Neural crest cell (in vitro differentiated cells): ENCODE results near the gene HYAL1. TPM values are rescaled to one million over a fixed set of nuclear protein-coding genes. Genes with fewer than 3 reads are reported as not detected.

ENCODE experiments used
- DNase-seq: peaks from one replicate; pipeline ENCODE4 v3.0.0; 2021; ENCODE audit warnings: low read depth, mixed read lengths, low spot score
- H3K27ac Mint-ChIP-seq: one replicate; pipeline ENCODE4 v1.8.0; 2021; ENCODE audit warnings: mild to moderate bottlenecking, mixed read lengths; ENCODE audit not compliant: unreplicated experiment
- H3K27me3 Mint-ChIP-seq: 2 replicates; pipeline ENCODE4 v1.8.0; 2021; ENCODE audit warnings: low read depth, mild to moderate bottlenecking, mixed read lengths
- H3K36me3 Mint-ChIP-seq: 2 replicates; pipeline ENCODE4 v1.8.0; 2021; ENCODE audit warnings: low read depth, mild to moderate bottlenecking, mixed read lengths
- H3K4me1 Mint-ChIP-seq: 2 replicates; pipeline ENCODE4 v1.8.0; 2021; ENCODE audit warnings: mixed read lengths
- H3K4me3 Mint-ChIP-seq: one replicate; pipeline ENCODE4 v1.8.0; 2021; ENCODE audit warnings: mild to moderate bottlenecking, mixed read lengths
- H3K9me3 Mint-ChIP-seq: 2 replicates; pipeline ENCODE4 v1.8.0; 2021; ENCODE audit warnings: mixed read lengths
- CTCF ChIP-seq: fragments of 200-600 bp; sonication (generic); conservative IDR thresholded peaks from 2 replicates; pipeline ENCODE4 v1.5.0; 2021; ENCODE audit warnings: antibody characterized with exemption, mild to moderate bottlenecking
- total RNA-seq: library from RNA; stranded (reverse); gene quantifications from 2 replicates; pipeline ENCODE4 v1.2.1, GENCODE V29; 2021

The HYAL1 gene
- total RNA-seq, 1 donor from 2014 or later, result 2.5 TPM

DNA sequence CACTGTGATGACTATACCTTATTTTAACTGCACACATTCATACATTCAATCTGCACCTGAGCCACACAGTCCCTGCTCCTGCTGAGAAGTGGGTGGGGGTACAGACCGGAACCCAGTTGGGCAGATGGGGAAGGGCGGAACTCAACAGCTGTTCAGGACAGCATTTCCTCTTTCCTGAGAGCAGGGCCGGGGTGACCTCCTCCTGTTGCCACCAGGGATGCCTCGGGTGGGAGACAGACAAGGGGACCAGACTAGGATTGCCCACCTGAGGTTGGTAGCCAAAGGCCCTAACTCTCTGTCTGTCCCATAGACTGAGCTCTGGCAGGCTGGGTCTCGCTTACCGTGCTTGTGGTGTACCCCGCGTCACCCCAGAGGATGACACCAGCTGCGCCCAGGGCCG, 15.2 kb upstream of the HYAL1 start:
- no peaks in the 10 kb centered on the region for H3K27me3 Mint-ChIP-seq
- peak overlapping the region; percentile 82 for H3K4me3 Mint-ChIP-seq
- H3K4me1 Mint-ChIP-seq, result peaks cover 43% of the 10 kb centered on the region
- no peak overlapping the region for H3K27ac Mint-ChIP-seq
- peaks cover 29% of the 10 kb centered on the region for H3K36me3 Mint-ChIP-seq
- DNase-seq, result no peak
- H3K9me3 Mint-ChIP-seq, result no peaks in the 10 kb centered on the region
- no peak for TF ChIP-seq CTCF

- Mint-ChIP-seq H3K27ac (no peak overlapping the region), H3K9me3 (no peaks in the 10 kb centered on the region), H3K4me3 (peak overlapping the region; percentile 82), H3K27me3 (no peaks in the 10 kb centered on the region), H3K4me1 (peaks cover 39% of the 10 kb centered on the region), H3K36me3 (peaks cover 31% of the 10 kb centered on the region)
- no peak for DNase-seq
- no peak for TF ChIP-seq CTCF
These were observed 14.8 kb upstream of the HYAL1 start for GRCh38 chr3:50318163-50318562.

DNA sequence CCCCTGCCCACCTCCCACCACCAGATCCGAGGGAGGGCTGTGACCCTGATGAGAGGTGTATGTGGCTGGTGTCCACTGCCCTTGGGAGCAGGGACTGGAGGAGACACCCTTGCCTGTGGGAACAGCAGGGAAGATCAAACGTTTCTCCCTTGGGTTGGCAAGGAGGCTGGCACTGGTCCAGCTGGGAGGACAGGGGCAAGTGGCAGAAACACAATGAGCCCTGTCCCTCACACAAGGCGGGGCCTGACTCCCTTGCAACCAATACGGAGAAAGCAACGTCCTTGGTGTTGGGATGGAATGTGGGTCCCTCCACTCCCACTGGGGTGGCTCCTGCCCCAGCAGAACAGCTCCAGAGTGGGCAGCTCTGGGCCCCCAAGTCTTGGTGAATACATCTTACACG, 13.9 kb upstream of the HYAL1 start:
- peak overlapping the region; percentile 61 for H3K4me3 Mint-ChIP-seq
- peaks cover 32% of the 10 kb centered on the region for H3K36me3 Mint-ChIP-seq
- no peak for DNase-seq
- no peaks in the 10 kb centered on the region for H3K27me3 Mint-ChIP-seq
- peaks cover 33% of the 10 kb centered on the region for H3K4me1 Mint-ChIP-seq
- no peak for TF ChIP-seq CTCF
- H3K27ac Mint-ChIP-seq, result no peak overlapping the region
- H3K9me3 Mint-ChIP-seq, result no peaks in the 10 kb centered on the region

GRCh38 chr3:50316657-50317242, 13.4 kb upstream of the HYAL1 start:
- no peak for TF ChIP-seq CTCF
- Mint-ChIP-seq H3K4me3 (peak overlapping the region; percentile 38), H3K4me1 (peaks cover 33% of the 10 kb centered on the region), H3K36me3 (peaks cover 32% of the 10 kb centered on the region), H3K27me3 (no peaks in the 10 kb centered on the region), H3K27ac (no peak overlapping the region), H3K9me3 (no peaks in the 10 kb centered on the region)
- no peak for DNase-seq

GRCh38 chr3:50314816-50315215, 11.4 kb upstream of the HYAL1 start:
- H3K9me3 Mint-ChIP-seq, result peaks cover 1% of the 10 kb centered on the region
- no peak overlapping the region for H3K27ac Mint-ChIP-seq
- peaks cover 36% of the 10 kb centered on the region for H3K36me3 Mint-ChIP-seq

More at GRCh38 chr3:50314816-50315215, 11.4 kb upstream of the HYAL1 start:
- TF ChIP-seq CTCF, result no peak
- H3K4me1 Mint-ChIP-seq, result peaks cover 23% of the 10 kb centered on the region
- no peak for DNase-seq
- no peaks in the 10 kb centered on the region for H3K27me3 Mint-ChIP-seq
- H3K4me3 Mint-ChIP-seq, result peak overlapping the region; percentile 82
